CD4-positive, CD25-positive, alpha-beta regulatory T cell (primary cell): ENCODE data around the gene EIF3K. TPM values are rescaled to one million over a fixed set of nuclear protein-coding genes. Genes with fewer than 3 reads are reported as not detected.
A peak's percentile ranks its signal among the peaks of the same experiment; 100 is the strongest.

Experiments
- ATAC-seq, 2 donors: fragments of 150-1000 bp; cut with Tn5 transposase; one replicate each; pipeline ENCODE4 v1.10.0; 2021; ENCODE audit warnings: low read depth in 2 of 2, moderate number of reproducible peaks in 2 of 2, moderate library complexity in 1 of 2
- DNase-seq, 3 donors: peaks; one replicate each; pipeline versions ENCODE4 v3.0.0 to v3.0.0-alpha.2; 2012 to 2022; ENCODE audit warnings: mixed read lengths in 1 of 3
- H3K27ac ChIP-seq: one replicate; pipeline ENCODE4 v1.7.0; 2013; ENCODE audit warnings: mild to moderate bottlenecking, low read length; ENCODE audit not compliant: insufficient read depth, poor library complexity, severe bottlenecking
- H3K27me3 ChIP-seq: one replicate; pipeline ENCODE4 v1.7.0; 2013; ENCODE audit warnings: low read length; ENCODE audit not compliant: control insufficient read depth, insufficient read depth
- H3K36me3 ChIP-seq: one replicate; pipeline ENCODE4 v1.7.0; 2013; ENCODE audit warnings: mild to moderate bottlenecking, low read length, moderate library complexity; ENCODE audit not compliant: control insufficient read depth, insufficient read depth
- H3K4me1 ChIP-seq: 2 replicates; pipeline ENCODE4 v1.7.0; 2013; ENCODE audit warnings: mild to moderate bottlenecking, low read length; ENCODE audit not compliant: insufficient read depth, control insufficient read depth, poor library complexity, severe bottlenecking
- H3K4me3 ChIP-seq: one replicate; pipeline ENCODE4 v1.7.0; 2013; ENCODE audit warnings: low read depth, mild to moderate bottlenecking, low read length, moderate library complexity
- H3K9me3 ChIP-seq, 2 experiments: 1 replicate in 1 of 2; 2 replicates in 1 of 2; pipeline ENCODE4 v1.7.0; 2013; ENCODE audit warnings: low read length in 2 of 2, mild to moderate bottlenecking in 1 of 2, moderate library complexity in 1 of 2; ENCODE audit not compliant: control insufficient read depth in 2 of 2
- H3K27ac Mint-ChIP-seq, 3 donors: one replicate each; pipeline ENCODE4 v1.8.0; 2020 to 2022; ENCODE audit warnings: mild to moderate bottlenecking in 3 of 3, mixed read lengths in 3 of 3, moderate library complexity in 2 of 3
- H3K27me3 Mint-ChIP-seq: one replicate; pipeline ENCODE4 v1.8.0; 2022; ENCODE audit warnings: mild to moderate bottlenecking, mixed read lengths
- H3K36me3 Mint-ChIP-seq: one replicate; pipeline ENCODE4 v1.8.0; 2020; ENCODE audit warnings: mixed read lengths
- H3K4me1 Mint-ChIP-seq, 4 donors: one replicate each; pipeline ENCODE4 v1.8.0; 2020 to 2022; ENCODE audit warnings: mixed read lengths in 4 of 4, mild to moderate bottlenecking in 1 of 4
- H3K4me3 Mint-ChIP-seq, 4 donors: one replicate each; pipeline ENCODE4 v1.8.0; 2020 to 2022; ENCODE audit warnings: mild to moderate bottlenecking in 4 of 4, mixed read lengths in 4 of 4, moderate library complexity in 3 of 4
- H3K9me3 Mint-ChIP-seq, 7 donors: one replicate each; pipeline ENCODE4 v1.8.0; 2020 to 2022; ENCODE audit warnings: mixed read lengths in 7 of 7, mild to moderate bottlenecking in 3 of 7, moderate library complexity in 2 of 7
- polyA plus RNA-seq, 4 donors: library from polyadenylated mRNA; unstranded; fragments of 300-500 nt; fragmentation: Illumina TruSeq; gene quantifications; one replicate each; pipeline ENCODE4 v1.2.3, GENCODE V29; 2021
- total RNA-seq: library from RNA; stranded (reverse); gene quantifications from one replicate; pipeline ENCODE4 v1.2.3, GENCODE V29; 2022

EIF3K gene
- total and polyA plus RNA-seq, 5 donors from 2014 or later, result 319 to 508 (median 474) TPM

DNA sequence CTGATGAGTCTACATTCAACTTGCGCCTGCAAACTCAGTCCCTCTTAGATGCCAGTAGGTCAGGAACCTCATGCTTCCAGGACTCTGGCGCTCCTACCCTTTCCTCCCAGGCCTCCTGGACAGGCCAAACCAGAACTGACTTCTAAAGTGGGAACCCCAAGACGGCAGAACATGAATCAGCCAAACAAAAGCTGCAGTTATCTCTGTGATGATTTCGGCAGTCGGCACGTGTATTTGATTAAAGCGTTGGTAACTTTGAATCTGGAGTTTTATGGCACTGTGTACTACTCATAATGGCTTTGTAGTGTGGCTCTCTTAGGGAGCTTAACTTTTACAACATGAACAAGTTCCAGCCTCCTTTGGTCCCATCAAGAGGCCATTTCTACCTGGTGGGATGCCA lies 42.1 kb downstream of the EIF3K start:
- Mint-ChIP-seq H3K9me3 (peaks cover 0 to 1% (median 0%) of the 10 kb centered on the region in 7 donors), H3K27ac (peak overlapping the region in 2 of 3 donors; percentile 23 to 46), H3K27me3 (no peaks in the 10 kb centered on the region), H3K36me3 (peaks cover 21% of the 10 kb centered on the region), H3K4me3 (peak overlapping the region in 1 of 4 donors; percentile 21), H3K4me1 (peaks cover 33 to 95% (median 66%) of the 10 kb centered on the region in 4 donors)
- Histone ChIP-seq H3K4me3 (no peak overlapping the region), H3K27me3 (no peaks in the 10 kb centered on the region), H3K27ac (no peak overlapping the region), H3K4me1 (peaks cover 82% of the 10 kb centered on the region), H3K36me3 (no peaks in the 10 kb centered on the region), H3K9me3 (no peaks in the 10 kb centered on the region)
- no peak for DNase-seq
- no peak for ATAC-seq

- H3K4me3 Mint-ChIP-seq, result peak overlapping the region in 1 of 4 donors; percentile 6
- peaks cover 21% of the 10 kb centered on the region for H3K36me3 Mint-ChIP-seq
- H3K4me1 ChIP-seq, result peaks cover 82% of the 10 kb centered on the region
- no peaks in the 10 kb centered on the region for H3K27me3 ChIP-seq
- H3K27ac Mint-ChIP-seq, result peak overlapping the region in 2 of 3 donors; percentile 58 to 60
- H3K27me3 Mint-ChIP-seq, result no peaks in the 10 kb centered on the region
- peaks cover 27 to 95% (median 66%) of the 10 kb centered on the region in 4 donors for H3K4me1 Mint-ChIP-seq
- H3K27ac ChIP-seq, result no peak overlapping the region
- H3K36me3 ChIP-seq, result no peaks in the 10 kb centered on the region
- no peak overlapping the region for H3K4me3 ChIP-seq
- no peak for ATAC-seq
- DNase-seq, result no peak
- H3K9me3 ChIP-seq, result no peaks in the 10 kb centered on the region
- H3K9me3 Mint-ChIP-seq, result peaks cover 0 to 1% (median 0%) of the 10 kb centered on the region in 7 donors
Observed at GRCh38 chr19:38661996-38662395, 43.0 kb downstream of the EIF3K start.

GRCh38 chr19:38662537-38663155 lies 43.7 kb downstream of the EIF3K start:
- peaks cover 25 to 95% (median 65%) of the 10 kb centered on the region in 4 donors for H3K4me1 Mint-ChIP-seq
- peaks cover 82% of the 10 kb centered on the region for H3K4me1 ChIP-seq
- peaks cover 24% of the 10 kb centered on the region for H3K36me3 Mint-ChIP-seq
- DNase-seq (no peak), ATAC-seq (no peak)
- H3K4me3 Mint-ChIP-seq, result peak overlapping the region in 1 of 4 donors; percentile 6
- peak overlapping the region in 2 of 3 donors; percentile 58 to 60 for H3K27ac Mint-ChIP-seq
- peaks cover 0 to 1% (median 0%) of the 10 kb centered on the region in 7 donors for H3K9me3 Mint-ChIP-seq
- no peaks in the 10 kb centered on the region for H3K27me3 ChIP-seq
- no peak overlapping the region for H3K27ac ChIP-seq
- H3K4me3 ChIP-seq, result no peak overlapping the region
- no peaks in the 10 kb centered on the region for H3K27me3 Mint-ChIP-seq
- no peaks in the 10 kb centered on the region for H3K9me3 ChIP-seq
- H3K36me3 ChIP-seq, result no peaks in the 10 kb centered on the region

- H3K4me1 ChIP-seq, result peaks cover 82% of the 10 kb centered on the region
- Mint-ChIP-seq H3K4me1 (peaks cover 19 to 95% (median 65%) of the 10 kb centered on the region in 4 donors), H3K9me3 (peaks cover 0 to 1% (median 0%) of the 10 kb centered on the region in 7 donors), H3K27ac (peak overlapping the region in 2 of 3 donors; percentile 20 to 74), H3K36me3 (peaks cover 20% of the 10 kb centered on the region), H3K27me3 (no peaks in the 10 kb centered on the region), H3K4me3 (peak overlapping the region in 2 of 4 donors; percentile 51 to 77)
- no peaks in the 10 kb centered on the region for H3K9me3 ChIP-seq
- no peak for DNase-seq
- H3K27ac ChIP-seq, result no peak overlapping the region
- no peak overlapping the region for H3K4me3 ChIP-seq
- peaks cover 3% of the 10 kb centered on the region for H3K36me3 ChIP-seq
- no peaks in the 10 kb centered on the region for H3K27me3 ChIP-seq
- no peak for ATAC-seq
Observed at GRCh38 chr19:38663156-38663651, 44.2 kb downstream of the EIF3K start.

DNA sequence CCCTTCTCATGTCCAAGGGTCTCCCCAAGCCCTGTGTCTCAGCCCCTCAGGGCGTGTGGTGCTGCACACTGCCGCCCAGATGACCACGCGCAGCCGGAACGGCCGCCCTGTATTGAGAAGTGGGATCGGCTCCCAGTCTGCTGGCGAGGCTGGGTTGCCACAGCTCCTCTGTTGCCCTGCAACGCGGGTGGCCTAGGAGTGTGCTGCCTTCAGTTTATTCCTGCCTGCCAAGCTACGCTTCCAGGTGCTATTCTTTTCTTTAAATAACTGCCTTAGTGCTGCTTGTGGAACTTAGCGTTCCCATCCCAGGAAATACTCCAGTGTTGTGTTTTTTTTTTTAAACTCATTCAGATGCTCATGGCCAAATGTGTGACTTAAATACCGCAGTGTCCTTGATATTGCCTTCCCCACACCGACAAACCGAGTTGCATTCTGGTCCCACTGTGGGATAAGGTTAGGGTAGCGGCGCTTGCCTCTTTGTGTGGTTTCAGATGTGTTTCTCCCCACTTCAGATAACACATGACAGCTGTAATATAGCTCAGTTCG lies 45.0 kb downstream of the EIF3K start:
- peak overlapping the region in 2 of 4 donors; percentile 43 to 77 for H3K4me3 Mint-ChIP-seq

DNA sequence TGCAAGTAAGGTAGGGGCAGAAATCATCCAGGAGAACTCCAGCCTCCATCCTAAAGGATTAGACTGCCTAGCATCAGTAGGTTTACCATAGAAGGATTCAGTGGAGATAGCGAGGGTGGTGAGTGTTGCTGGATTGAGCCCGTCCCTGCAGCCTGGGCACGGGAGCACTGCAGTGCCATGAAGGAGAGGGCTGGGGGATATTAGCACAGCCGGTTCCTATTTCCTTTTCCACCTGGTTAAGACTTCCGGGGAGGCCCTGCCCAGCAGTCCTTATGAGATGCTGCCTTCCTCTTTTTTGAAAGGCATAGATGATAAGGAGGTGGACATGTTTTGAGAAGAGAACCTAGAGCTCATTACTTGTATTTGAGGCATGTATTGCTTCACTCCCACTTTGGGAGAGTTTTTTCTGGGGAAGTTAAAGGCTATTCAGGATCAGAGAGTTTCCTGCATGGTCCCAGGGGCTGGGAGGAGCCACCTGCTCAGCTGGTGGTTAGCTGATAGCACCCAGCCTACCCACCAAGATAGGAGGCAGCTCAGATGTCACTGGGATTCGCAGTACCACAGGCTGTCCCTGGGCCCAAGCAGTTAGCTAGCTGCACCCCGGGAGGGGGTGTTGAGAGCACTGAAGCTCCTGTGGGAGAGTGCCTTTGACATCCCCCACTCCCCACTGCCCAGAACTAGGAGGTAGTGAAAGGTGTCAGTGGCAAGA lies 45.7 kb downstream of the EIF3K start:
- Histone ChIP-seq H3K4me1 (peaks cover 82% of the 10 kb centered on the region), H3K36me3 (peaks cover 3% of the 10 kb centered on the region), H3K4me3 (peak overlapping the region; percentile 37), H3K27me3 (no peaks in the 10 kb centered on the region), H3K27ac (peak overlapping the region; percentile 9), H3K9me3 (no peaks in the 10 kb centered on the region)
- Mint-ChIP-seq H3K36me3 (peaks cover 22% of the 10 kb centered on the region), H3K4me1 (peaks cover 19 to 95% (median 69%) of the 10 kb centered on the region in 4 donors), H3K4me3 (peak overlapping the region in 3 of 4 donors; percentile 17 to 77 (median 43)), H3K9me3 (peaks cover 0 to 1% (median 0%) of the 10 kb centered on the region in 7 donors), H3K27me3 (no peaks in the 10 kb centered on the region), H3K27ac (peak overlapping the region in 2 of 3 donors; percentile 76 to 88)
- ATAC-seq (no peak), DNase-seq (no peak)

More for the DNA sequence above, 45.0 kb downstream of the EIF3K start:
- peak overlapping the region; percentile 9 for H3K27ac ChIP-seq
- H3K4me1 ChIP-seq, result peaks cover 82% of the 10 kb centered on the region
- peaks cover 0 to 1% (median 0%) of the 10 kb centered on the region in 7 donors for H3K9me3 Mint-ChIP-seq
- H3K36me3 Mint-ChIP-seq, result peaks cover 17% of the 10 kb centered on the region
- no peak for DNase-seq
- H3K27ac Mint-ChIP-seq, result peak overlapping the region in 2 of 3 donors; percentile 76 to 88
- ATAC-seq, result no peak
- no peaks in the 10 kb centered on the region for H3K9me3 ChIP-seq
- H3K4me1 Mint-ChIP-seq, result peaks cover 18 to 95% (median 66%) of the 10 kb centered on the region in 4 donors
- no peaks in the 10 kb centered on the region for H3K27me3 Mint-ChIP-seq
- peaks cover 3% of the 10 kb centered on the region for H3K36me3 ChIP-seq
- H3K27me3 ChIP-seq, result no peaks in the 10 kb centered on the region
- peak overlapping the region; percentile 37 for H3K4me3 ChIP-seq

DNA sequence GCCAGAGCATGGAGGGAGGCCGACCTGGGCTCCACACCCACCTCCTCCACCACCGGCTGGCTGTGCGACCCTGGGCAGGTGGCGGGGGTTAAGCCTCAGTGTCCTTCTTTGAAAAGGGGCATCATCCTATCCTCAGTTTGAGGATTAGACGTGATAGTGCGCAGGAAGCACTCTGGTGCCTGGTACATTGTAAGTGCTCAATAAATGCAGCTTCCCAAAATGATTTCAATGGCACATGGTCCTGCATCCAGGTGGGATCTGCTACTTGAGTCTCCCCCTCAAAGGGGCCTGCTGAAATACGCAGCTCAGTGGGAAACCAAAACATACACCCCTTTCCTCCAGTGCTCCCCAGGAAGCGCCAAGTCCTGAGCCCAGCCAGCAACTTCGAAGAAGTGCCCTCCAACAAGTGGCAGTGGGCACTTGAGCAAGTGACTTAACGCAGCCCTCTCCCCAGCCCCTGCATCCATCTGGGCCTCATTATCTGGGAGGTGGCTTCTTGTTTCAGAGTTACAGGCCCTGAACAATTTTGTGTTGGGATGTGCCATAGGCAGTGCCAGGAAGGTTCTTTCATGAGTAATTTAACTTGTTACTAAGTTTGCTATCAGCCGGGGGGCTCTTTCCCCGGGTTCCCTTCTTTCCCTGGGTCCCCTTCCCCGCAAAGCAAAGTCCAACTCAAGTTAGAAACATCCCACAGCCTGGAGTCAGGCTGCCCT lies 46.4 kb downstream of the EIF3K start:
- peak overlapping the region; percentile 79 for H3K27ac ChIP-seq
- Mint-ChIP-seq H3K4me1 (peaks cover 19 to 95% (median 72%) of the 10 kb centered on the region in 4 donors), H3K36me3 (peaks cover 23% of the 10 kb centered on the region), H3K9me3 (peaks cover 0 to 1% (median 0%) of the 10 kb centered on the region in 7 donors), H3K4me3 (peak overlapping the region in 1 of 4 donors; percentile 59), H3K27me3 (no peaks in the 10 kb centered on the region), H3K27ac (peak overlapping the region in 2 of 3 donors; percentile 42 to 71)
- no peaks in the 10 kb centered on the region for H3K9me3 ChIP-seq
- no peak for ATAC-seq
- no peak overlapping the region for H3K4me3 ChIP-seq
- peaks cover 88% of the 10 kb centered on the region for H3K4me1 ChIP-seq
- no peak for DNase-seq
- H3K36me3 ChIP-seq, result peaks cover 3% of the 10 kb centered on the region
- H3K27me3 ChIP-seq, result no peaks in the 10 kb centered on the region
